HG03139 (cell line): ENCODE measurements around the gene PDE4D.

Source experiments
- ATAC-seq: cut with Tn5 transposase; IDR thresholded peaks from one replicate; pipeline ENCODE4 v1.9.1; 2021; ENCODE audit not compliant: unreplicated experiment

The PDE4D gene

GRCh38 chr5:59746241-59746765 lies 147.2 kb downstream of the PDE4D start:
- ATAC-seq = no peak

GRCh38 chr5:59745415-59745863 lies 148.1 kb downstream of the PDE4D start:
- no peak for ATAC-seq

DNA sequence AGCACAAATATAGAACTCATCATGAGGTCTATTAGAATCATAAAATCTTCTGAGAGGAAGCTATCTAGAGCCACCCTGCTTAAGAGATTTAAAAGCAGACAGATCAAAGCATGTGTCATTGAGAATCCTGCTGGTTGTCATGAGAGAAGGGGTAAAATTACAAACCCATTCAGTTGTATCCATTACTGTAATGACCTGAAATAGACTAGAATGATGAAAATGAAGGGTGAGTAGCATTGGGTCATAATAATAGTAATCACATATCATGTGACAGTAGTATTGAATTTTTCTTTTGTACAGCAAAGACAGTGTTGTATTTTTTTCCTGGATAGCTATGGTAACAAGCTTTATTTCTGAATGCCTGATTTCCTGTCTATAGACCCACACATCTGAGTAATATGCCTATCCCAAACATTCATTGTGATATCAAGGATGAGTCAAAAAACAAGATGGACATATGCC lies 149.0 kb downstream of the PDE4D start:
- ATAC-seq = no peak

GRCh38 chr5:59741599-59741998 lies 151.9 kb downstream of the PDE4D start:
- no peak for ATAC-seq

DNA sequence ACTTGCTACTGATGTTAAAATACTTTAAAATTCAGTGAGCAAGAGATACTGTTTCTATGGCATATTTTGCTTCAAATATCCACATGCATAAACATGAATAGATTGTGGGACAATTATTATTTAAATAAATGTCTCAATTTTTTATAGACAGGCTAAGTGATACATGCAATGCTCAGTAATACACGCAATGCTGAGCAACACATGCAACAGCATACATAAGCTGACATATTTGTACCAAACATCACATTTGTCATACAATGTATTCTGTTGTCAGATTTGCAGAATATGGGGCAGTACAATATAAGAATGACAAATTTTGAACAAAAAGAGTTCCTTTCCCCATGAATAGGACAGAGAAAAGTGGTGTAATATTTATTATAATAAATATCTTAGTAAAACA lies 155.5 kb downstream of the PDE4D start:
- ATAC-seq = no peak

GRCh38 chr5:59732806-59733205 lies 160.7 kb downstream of the PDE4D start:
- ATAC-seq = no peak

DNA sequence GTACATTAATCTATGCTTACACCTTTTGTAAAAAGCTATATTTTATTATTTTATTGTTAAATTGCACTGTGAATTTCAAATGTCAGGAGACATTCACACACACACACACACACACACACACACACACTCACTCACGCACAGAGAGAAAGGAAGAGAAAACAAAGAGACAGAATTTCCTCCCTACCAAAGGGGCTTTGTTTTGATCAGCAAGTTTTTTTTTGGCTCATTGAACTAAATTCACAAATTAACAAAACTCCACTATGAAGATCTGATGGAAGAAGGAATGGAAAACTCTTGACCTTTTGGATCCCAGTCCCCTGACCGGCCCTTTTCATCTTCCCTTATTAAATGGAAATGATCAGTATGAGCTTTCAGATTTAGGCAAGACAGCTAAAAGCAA lies 161.2 kb downstream of the PDE4D start:
- ATAC-seq = no peak

- ATAC-seq = no peak
Observed at GRCh38 chr5:59731809-59732208, 161.7 kb downstream of the PDE4D start.

GRCh38 chr5:59729820-59730219 lies 163.7 kb downstream of the PDE4D start:
- no peak for ATAC-seq

DNA sequence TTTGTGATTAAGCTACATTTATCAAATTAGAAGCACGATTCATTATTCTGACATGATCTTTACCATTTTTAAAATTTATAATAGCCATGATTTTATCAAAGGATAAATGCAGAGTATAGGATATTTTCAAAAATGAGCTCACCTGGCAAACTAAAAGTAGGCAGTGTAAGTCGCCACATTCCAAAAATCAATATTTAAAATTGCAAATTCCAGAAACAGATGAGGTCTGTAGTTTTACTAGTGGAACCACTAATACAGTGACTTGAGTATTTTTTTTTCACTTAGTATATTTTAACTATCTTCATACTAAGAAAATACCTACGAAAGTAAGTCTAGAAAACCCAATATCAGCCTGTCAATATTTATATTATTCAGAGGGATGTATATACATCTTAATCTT lies 164.2 kb downstream of the PDE4D start:
- no peak for ATAC-seq

- ATAC-seq = no peak
Observed at GRCh38 chr5:59728356-59728755, 165.2 kb downstream of the PDE4D start.

DNA sequence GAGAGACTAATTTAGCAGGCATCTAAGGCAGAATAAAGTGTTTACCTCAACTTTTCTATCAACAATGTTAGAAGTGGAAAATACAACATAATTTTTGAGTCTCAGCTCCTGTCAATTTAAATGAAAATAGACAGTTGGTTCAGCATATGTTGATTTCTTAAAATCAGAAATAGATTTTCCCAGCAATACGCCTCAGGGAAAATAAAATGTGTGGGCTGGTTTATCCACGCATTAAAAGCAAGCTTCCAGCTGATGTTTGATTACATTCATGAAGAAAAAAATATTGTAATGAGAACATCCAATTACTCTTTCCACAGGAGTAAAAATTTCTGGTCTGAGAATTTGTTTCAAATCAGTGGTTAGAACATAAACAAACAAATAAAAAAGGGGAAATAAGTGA lies 166.3 kb downstream of the PDE4D start:
- ATAC-seq = no peak

DNA sequence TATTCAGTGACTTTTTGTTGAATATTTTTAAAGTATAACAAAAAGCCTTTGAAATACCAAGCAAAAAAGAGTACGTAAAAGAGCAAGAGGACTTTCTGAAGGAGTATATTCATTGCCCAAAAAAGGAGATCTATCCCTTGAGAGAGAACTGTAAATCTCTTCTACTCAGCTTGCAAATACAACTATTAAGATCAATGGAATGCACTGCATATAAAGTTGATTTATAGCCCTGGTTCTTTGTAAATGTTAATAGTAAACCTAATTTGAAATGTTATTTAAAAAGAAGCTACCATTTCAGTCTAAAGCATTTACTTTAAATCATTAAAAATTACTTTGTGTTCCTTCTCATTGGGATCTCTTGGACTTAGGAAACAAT lies 168.1 kb downstream of the PDE4D start:
- ATAC-seq = no peak

DNA sequence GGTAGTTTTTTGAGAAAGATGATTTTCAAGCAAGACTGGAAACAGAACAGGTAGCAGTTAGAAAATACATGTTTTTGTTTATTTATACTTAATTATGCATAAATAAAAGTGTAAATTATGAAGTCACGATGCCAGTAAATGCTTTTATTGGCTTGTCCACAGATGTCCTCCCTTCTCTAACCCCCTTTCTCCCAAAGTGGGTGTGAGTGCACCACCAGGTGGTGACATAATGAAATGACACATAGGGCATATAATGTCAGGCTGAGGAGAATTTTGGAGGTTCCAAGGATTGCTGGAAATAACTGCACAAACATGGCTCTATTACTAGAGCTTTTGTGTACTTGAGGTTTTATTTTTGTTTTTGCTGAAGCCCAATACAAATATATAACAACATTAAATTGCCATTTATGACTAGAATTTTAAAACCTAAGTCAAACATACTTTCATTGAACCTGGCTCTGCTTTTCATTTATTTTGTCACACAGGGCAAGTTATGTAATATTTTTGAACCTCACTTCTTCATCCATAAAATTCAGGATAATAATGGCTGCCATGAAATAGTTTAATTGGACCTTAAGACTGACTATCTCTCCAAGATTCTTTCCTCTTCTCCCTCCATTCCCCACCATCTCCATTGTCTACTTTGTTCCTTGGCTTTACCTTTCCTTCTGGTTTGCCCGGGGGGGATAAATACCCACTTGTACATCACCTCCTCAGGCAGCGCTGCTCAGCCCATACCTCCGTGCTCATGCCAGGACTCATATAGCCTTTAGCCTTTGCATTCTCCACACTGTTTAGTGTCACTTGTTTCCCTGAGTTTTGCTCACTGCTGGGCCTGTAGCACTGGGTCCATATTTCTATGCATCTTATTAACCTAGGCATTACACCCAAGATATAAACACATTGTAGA lies 168.8 kb downstream of the PDE4D start:
- no peak for ATAC-seq

DNA sequence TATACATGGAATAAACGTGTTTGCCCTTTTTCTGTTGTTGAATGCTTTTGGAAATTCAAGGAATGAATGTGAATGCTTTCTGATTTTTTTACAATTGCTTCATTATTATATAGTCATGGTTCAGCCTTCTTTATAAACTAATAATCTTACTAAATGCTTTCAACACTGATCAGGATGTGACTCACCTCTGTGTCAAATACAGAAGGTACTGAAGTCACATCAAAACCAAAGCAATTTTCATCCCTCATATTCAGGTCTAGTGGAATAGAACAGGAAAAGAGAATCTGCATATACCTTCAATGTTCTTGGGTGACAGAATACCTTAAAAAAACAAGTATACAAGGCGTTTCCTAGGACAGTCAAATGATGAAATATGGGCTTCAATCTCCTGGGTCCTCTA lies 170.7 kb downstream of the PDE4D start:
- ATAC-seq = no peak

DNA sequence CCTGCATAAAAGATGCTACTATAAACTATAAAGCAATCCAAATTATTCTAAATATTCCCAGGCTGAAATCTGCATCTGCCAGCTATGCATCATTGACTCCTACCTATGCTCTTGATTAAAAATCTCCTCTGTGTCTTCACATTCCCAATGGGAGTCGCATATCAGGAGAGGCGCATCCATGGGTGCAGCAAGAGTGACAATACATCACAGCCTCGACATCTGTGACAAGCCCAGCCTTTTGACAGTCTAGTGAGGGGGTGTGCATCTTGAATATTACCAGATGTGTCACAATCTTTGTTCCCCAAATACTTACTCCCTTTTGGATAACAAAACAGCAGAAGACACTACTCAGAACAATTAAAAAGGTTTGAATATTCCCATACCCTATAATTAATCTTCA lies 171.8 kb downstream of the PDE4D start:
- ATAC-seq = no peak

DNA sequence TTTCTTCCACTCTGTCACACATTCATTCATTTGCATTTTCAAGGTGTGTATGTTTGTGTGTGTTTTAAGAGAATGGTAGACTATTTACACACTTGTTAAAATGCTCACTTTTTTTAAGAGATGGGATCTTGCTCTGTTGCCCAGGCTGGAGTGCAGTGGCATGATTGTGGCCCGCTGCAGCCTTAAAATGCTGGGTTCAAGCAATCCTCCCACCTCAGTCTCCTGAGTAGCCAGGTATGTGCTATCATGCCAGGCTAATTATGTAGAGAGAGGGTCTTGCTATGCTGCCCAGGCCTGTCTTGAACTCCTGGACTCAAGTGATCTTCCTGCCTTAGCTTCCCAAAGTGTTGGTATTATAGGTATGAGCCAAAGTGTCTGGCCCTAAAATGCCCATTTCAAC lies 173.5 kb downstream of the PDE4D start:
- ATAC-seq = no peak

- ATAC-seq = no peak
Observed at GRCh38 chr5:59716966-59717500, 176.5 kb downstream of the PDE4D start.

GRCh38 chr5:59716029-59716428 lies 177.5 kb downstream of the PDE4D start:
- ATAC-seq = no peak

DNA sequence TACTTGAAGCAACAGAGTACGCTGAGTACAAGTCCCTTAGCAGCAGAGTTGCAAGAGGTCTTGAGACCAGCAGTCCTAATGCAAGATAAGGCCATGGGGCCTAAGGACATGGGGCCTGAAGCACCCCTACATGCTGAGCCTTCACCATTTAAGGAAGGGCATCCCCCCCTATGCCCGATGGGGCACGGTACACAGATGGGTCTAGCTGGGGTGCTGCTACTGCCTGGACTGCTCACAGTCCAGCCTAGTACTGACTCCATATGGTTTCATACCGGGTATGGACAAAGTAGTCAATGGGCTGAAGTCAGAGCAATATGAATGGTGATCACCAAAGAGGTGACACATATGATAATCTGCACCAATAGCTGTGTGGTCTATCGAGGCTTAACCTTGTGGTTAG lies 178.3 kb downstream of the PDE4D start:
- no peak for ATAC-seq

GRCh38 chr5:59713498-59713844 lies 180.1 kb downstream of the PDE4D start:
- no peak for ATAC-seq

- ATAC-seq = no peak
Observed at GRCh38 chr5:59712836-59713497, 180.6 kb downstream of the PDE4D start.
